K562 (cell line): ENCODE results near the gene SAE1. TPM values are rescaled to one million over a fixed set of nuclear protein-coding genes. Genes with fewer than 3 reads are reported as not detected.

ENCODE experiments used
- ADNP ChIP-seq: fragments of 200-800 bp; sonication (Bioruptor generic); IDR thresholded peaks from 2 replicates; pipeline ENCODE4 v1.6.1; 2016; ENCODE audit warnings: missing genetic modification characterization, missing compliant biosample characterization
- CTCFL ChIP-seq: IDR thresholded peaks from 2 replicates; pipeline ENCODE4 v1.6.1; 2011; ENCODE audit warnings: borderline replicate concordance, low read depth, mild to moderate bottlenecking, moderate library complexity, low read length; ENCODE audit not compliant: insufficient read depth, poor library complexity, severe bottlenecking
- DNMT1 ChIP-seq: fragments of 450-650 bp; IDR thresholded peaks from 2 replicates; pipeline ENCODE4 v1.6.1; 2016; ENCODE audit warnings: antibody characterized with exemption, mild to moderate bottlenecking
- EHMT2 ChIP-seq: fragments of 450-650 bp; IDR thresholded peaks from 2 replicates; pipeline ENCODE4 v1.6.1; 2018; ENCODE audit warnings: antibody characterized with exemption
- FOXA1 ChIP-seq: fragments of 450-650 bp; IDR thresholded peaks from 2 replicates; pipeline ENCODE4 v1.6.1; 2016; ENCODE audit warnings: mild to moderate bottlenecking, borderline replicate concordance
- NR1H2 ChIP-seq: sonication (generic); formaldehyde crosslinking; IDR thresholded peaks from 2 replicates; pipeline ENCODE4 v1.4.0; 2020; ENCODE audit warnings: mild to moderate bottlenecking, missing genetic modification reagents
- SIX5 ChIP-seq, 2 experiments: IDR thresholded peaks; 2 replicates each; pipeline ENCODE4 v1.6.1; 2011; ENCODE audit warnings: low read length in 2 of 2, borderline replicate concordance in 1 of 2, low read depth in 1 of 2, mild to moderate bottlenecking in 1 of 2, moderate library complexity in 1 of 2; ENCODE audit not compliant: insufficient read depth in 1 of 2
- SOX6 ChIP-seq: fragments of 450-650 bp; IDR thresholded peaks from 2 replicates; pipeline ENCODE4 v1.6.1; 2014; ENCODE audit warnings: mild to moderate bottlenecking
- TOE1 ChIP-seq, 2 experiments: fragments of 450-650 bp in 1 of 2; sonication (generic) in 1 of 2; formaldehyde crosslinking in 1 of 2; IDR thresholded peaks; 2 replicates each; pipeline versions ENCODE4 v1.7.1 to v1.8.0; 2016 to 2022; ENCODE audit warnings: borderline replicate concordance in 2 of 2, mild to moderate bottlenecking in 2 of 2, antibody characterized with exemption in 1 of 2, inconsistent platforms in 1 of 2, low read depth in 1 of 2, missing genetic modification reagents in 1 of 2, moderate library complexity in 1 of 2
- ZNF134 ChIP-seq: fragments of 250-450 bp; sonication (Bioruptor Pico); conservative IDR thresholded peaks from 2 replicates; pipeline ENCODE4 v1.4.0; 2020
- polyA plus RNA-seq, 8 experiments: library from polyadenylated mRNA; depleted of rRNA in 4 of 8; stranded (reverse) in 5 of 8; unstranded in 3 of 8; fragments of >200 nt; fragmentation: Nextera tagmentation in 2 of 8; fragmentation: Illumina TruSeq in 1 of 8; extraction: Ambion mirVana in 2 of 8; extraction: Trizol in 1 of 8; gene quantifications; 2 replicates each; pipeline versions ENCODE4 v1.2.1 to v1.2.3, GENCODE V29; 2011 to 2014; ENCODE audit warnings: inconsistent platforms in 1 of 8, missing spikeins in 1 of 8
- total RNA-seq, 7 experiments: library from RNA; depleted of rRNA in 6 of 7; stranded (reverse); fragments of >200 nt in 6 of 7; fragmentation: Illumina TruSeq in 2 of 7; extraction: Trizol in 2 of 7; gene quantifications; 2 replicates each; pipeline versions ENCODE4 v1.2.1 to v1.2.3, GENCODE V29; 2011 to 2021; ENCODE audit warnings: low replicate concordance in 1 of 7
- TF ChIP-seq, protein P1 (sequence below): fragments of 250-450 bp; sonication (Bioruptor Pico); IDR thresholded peaks from 2 replicates; pipeline ENCODE4 v1.4.0; 2020; ENCODE audit warnings: mild to moderate bottlenecking
- TF ChIP-seq, protein P2 (sequence below), 2 experiments: fragments of 150-350 bp in 1 of 2; IDR thresholded peaks; 2 replicates each; pipeline ENCODE4 v1.6.1; 2012 to 2016; ENCODE audit warnings: low read depth in 2 of 2, low read length in 2 of 2, mild to moderate bottlenecking in 1 of 2, moderate library complexity in 1 of 2
- TF ChIP-seq, protein P3 (sequence below): fragments of 250-450 bp; sonication (Bioruptor Pico); IDR thresholded peaks from 2 replicates; pipeline ENCODE4 v1.4.0; 2020; ENCODE audit warnings: borderline replicate concordance
- TF ChIP-seq, protein P4 (sequence below): fragments of 250-450 bp; sonication (Bioruptor Pico); IDR thresholded peaks from 2 replicates; pipeline ENCODE4 v1.8.0; 2022; ENCODE audit warnings: moderate library complexity, mild to moderate bottlenecking, inconsistent platforms

SAE1 gene
- total and polyA plus RNA-seq, 9 of the 15 experiments (the other 6 are each of a cell fraction or from before 2014, with no cell fraction given) = 82.8 to 299 (median 217) TPM

DNA sequence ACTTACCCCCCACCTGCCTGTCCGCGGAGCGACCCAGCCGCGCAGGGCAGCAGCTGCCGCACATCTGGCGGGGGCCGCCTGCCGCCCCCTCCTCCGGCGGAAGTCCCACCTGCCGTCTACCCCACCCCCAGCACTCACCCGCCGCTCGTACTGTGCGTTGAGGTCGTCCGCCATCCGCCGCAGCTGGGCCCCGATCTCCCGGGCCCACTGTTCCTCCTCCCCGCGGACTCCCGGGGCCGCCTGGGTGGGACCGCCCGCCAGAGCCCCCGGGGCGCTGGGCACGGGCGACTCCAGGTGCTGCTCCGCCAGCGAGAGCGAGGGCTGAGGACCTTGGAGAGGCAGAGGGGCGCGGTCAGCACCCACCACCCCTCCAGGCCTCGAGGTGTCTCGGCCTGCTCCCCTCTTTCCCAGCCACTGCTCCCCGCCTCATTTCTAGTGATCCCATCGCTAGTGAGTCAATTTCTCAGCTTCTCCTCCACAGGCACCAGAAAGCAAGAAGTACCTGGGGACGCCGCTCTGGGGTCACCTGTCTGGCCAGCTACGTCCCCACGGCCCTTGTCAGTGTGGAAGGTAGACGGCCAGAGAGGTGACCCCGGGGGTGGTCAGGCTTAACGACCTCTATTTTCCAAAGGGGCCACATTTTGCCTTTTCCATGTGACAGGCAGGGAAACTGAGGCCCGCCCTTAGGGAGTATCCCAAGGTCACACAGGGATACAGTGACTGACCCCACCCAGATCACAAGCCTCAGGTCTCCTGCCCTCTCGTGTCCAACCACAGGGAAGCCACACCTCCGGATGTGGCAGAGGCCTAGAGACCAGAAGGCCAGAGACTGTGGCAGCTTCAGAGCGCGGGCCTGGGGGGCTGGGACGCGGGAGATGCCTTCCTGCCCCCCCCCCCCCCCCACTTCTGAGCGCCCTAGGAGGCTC, 96.1 kb downstream of the SAE1 start (continued):
- TF ChIP-seq TOE1 (IDR thresholded peaks at IDR 0.05; ENCODE audit: borderline replicate concordance) (no peak; the same call in 1 of the 2 replicates), TOE1 (CRISPR knock-in tag; IDR thresholded peaks at IDR 0.05; ENCODE audit: borderline replicate concordance, low read depth) (no peak), DNMT1 (no peak), ADNP (tag) (no peak), CTCFL (no peak), EHMT2 (no peak), NR1H2 (CRISPR knock-in tag) (no peak), FOXA1 (no peak), SOX6 (no peak; the same call in 1 of the 2 replicates), SIX5 (IDR thresholded peaks at IDR 0.05; ENCODE audit: borderline replicate concordance in 1 of 2, insufficient read depth in 1 of 2, low read depth in 1 of 2, low read length in 2 of 2) (no peak), ZNF134 (CRISPR knock-in tag) (peak; percentile 10; the same call in 1 of the 2 replicates)
- TF ChIP-seq, protein P1, sequence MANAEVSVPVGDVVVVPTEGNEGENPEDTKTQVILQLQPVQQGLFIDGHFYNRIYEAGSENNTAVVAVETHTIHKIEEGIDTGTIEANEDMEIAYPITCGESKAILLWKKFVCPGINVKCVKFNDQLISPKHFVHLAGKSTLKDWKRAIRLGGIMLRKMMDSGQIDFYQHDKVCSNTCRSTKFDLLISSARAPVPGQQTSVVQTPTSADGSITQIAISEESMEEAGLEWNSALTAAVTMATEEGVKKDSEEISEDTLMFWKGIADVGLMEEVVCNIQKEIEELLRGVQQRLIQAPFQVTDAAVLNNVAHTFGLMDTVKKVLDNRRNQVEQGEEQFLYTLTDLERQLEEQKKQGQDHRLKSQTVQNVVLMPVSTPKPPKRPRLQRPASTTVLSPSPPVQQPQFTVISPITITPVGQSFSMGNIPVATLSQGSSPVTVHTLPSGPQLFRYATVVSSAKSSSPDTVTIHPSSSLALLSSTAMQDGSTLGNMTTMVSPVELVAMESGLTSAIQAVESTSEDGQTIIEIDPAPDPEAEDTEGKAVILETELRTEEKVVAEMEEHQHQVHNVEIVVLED (CRISPR knock-in tag) = no peak
- TF ChIP-seq, protein P2, sequence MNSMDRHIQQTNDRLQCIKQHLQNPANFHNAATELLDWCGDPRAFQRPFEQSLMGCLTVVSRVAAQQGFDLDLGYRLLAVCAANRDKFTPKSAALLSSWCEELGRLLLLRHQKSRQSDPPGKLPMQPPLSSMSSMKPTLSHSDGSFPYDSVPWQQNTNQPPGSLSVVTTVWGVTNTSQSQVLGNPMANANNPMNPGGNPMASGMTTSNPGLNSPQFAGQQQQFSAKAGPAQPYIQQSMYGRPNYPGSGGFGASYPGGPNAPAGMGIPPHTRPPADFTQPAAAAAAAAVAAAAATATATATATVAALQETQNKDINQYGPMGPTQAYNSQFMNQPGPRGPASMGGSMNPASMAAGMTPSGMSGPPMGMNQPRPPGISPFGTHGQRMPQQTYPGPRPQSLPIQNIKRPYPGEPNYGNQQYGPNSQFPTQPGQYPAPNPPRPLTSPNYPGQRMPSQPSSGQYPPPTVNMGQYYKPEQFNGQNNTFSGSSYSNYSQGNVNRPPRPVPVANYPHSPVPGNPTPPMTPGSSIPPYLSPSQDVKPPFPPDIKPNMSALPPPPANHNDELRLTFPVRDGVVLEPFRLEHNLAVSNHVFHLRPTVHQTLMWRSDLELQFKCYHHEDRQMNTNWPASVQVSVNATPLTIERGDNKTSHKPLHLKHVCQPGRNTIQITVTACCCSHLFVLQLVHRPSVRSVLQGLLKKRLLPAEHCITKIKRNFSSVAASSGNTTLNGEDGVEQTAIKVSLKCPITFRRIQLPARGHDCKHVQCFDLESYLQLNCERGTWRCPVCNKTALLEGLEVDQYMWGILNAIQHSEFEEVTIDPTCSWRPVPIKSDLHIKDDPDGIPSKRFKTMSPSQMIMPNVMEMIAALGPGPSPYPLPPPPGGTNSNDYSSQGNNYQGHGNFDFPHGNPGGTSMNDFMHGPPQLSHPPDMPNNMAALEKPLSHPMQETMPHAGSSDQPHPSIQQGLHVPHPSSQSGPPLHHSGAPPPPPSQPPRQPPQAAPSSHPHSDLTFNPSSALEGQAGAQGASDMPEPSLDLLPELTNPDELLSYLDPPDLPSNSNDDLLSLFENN (IDR thresholded peaks at IDR 0.05; ENCODE audit: low read depth in 2 of 2, low read length in 2 of 2) = no peak
- TF ChIP-seq, protein P3, sequence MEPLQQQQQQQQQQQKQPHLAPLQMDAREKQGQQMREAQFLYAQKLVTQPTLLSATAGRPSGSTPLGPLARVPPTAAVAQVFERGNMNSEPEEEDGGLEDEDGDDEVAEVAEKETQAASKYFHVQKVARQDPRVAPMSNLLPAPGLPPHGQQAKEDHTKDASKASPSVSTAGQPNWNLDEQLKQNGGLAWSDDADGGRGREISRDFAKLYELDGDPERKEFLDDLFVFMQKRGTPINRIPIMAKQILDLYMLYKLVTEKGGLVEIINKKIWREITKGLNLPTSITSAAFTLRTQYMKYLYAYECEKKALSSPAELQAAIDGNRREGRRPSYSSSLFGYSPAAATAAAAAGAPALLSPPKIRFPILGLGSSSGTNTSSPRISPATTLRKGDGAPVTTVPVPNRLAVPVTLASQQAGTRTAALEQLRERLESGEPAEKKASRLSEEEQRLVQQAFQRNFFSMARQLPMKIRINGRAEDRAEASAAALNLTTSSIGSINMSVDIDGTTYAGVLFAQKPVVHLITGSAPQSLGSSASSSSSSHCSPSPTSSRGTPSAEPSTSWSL (CRISPR knock-in tag) = peak; percentile 10; the same call in 1 of the 2 replicates
- TF ChIP-seq, protein P4, sequence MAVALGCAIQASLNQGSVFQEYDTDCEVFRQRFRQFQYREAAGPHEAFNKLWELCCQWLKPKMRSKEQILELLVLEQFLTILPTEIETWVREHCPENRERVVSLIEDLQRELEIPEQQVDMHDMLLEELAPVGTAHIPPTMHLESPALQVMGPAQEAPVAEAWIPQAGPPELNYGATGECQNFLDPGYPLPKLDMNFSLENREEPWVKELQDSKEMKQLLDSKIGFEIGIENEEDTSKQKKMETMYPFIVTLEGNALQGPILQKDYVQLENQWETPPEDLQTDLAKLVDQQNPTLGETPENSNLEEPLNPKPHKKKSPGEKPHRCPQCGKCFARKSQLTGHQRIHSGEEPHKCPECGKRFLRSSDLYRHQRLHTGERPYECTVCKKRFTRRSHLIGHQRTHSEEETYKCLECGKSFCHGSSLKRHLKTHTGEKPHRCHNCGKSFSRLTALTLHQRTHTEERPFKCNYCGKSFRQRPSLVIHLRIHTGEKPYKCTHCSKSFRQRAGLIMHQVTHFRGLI (CRISPR knock-in tag) = 0 out of 2 replicates have a peak, but pooled peaks have one; percentile 43
